GM23338 (cell line): ENCODE measurements around the gene U2AF1L4. TPM values are rescaled to one million over a fixed set of nuclear protein-coding genes. Genes with fewer than 3 reads are reported as not detected.
"Not testable (repeated sequence)": the region's sequence is repeated elsewhere in the genome, so short reads cannot be mapped to it uniquely, and the experiment has no call there.

ENCODE experiments used
- ATAC-seq: fragments of 200-7000 bp; cut with Tn5 transposase; 3 replicates; pipeline ENCODE4 v1.9.1; 2020
- DNase-seq: peaks from one replicate; pipeline ENCODE4 v3.0.0-alpha.2; 2015; ENCODE audit warnings: low spot score
- H2AFZ ChIP-seq: fragments of 200-600 bp; sonication (generic); 2 replicates; pipeline ENCODE4 v1.8.0; 2016; ENCODE audit warnings: antibody characterized with exemption, mild to moderate bottlenecking, moderate library complexity
- H3F3A ChIP-seq: fragments of 200-600 bp; sonication (generic); replicated peaks from 2 replicates; pipeline ENCODE4 v1.8.0; 2017; ENCODE audit warnings: antibody characterized with exemption, mixed run types, low read depth
- H3K27ac ChIP-seq: fragments of 200-600 bp; sonication (generic); 2 replicates; pipeline ENCODE4 v1.6.1; 2016; ENCODE audit warnings: low read depth
- H3K27me3 ChIP-seq: fragments of 200-600 bp; sonication (generic); 2 replicates; pipeline ENCODE4 v1.8.0; 2016; ENCODE audit warnings: mild to moderate bottlenecking, mixed run types, moderate library complexity; ENCODE audit not compliant: insufficient read depth
- H3K36me3 ChIP-seq: fragments of 200-600 bp; sonication (generic); 2 replicates; pipeline ENCODE4 v1.8.0; 2016; ENCODE audit warnings: mild to moderate bottlenecking; ENCODE audit not compliant: insufficient read depth
- H3K4me1 ChIP-seq: fragments of 200-600 bp; sonication (generic); 2 replicates; pipeline ENCODE4 v1.8.0; 2016; ENCODE audit warnings: mild to moderate bottlenecking, moderate library complexity; ENCODE audit not compliant: insufficient read depth
- H3K4me2 ChIP-seq: fragments of 200-600 bp; sonication (generic); 2 replicates; pipeline ENCODE4 v1.7.1; 2017; ENCODE audit warnings: mixed run types
- H3K4me3 ChIP-seq: fragments of 200-600 bp; sonication (generic); 2 replicates; pipeline ENCODE4 v1.6.1; 2016; ENCODE audit warnings: mixed run types
- H3K79me2 ChIP-seq: fragments of 200-600 bp; sonication (generic); replicated peaks from 2 replicates; pipeline ENCODE4 v1.8.0; 2017; ENCODE audit warnings: mild to moderate bottlenecking; ENCODE audit not compliant: insufficient read depth
- H3K9me2 ChIP-seq: fragments of 200-600 bp; sonication (generic); 2 replicates; pipeline ENCODE4 v1.8.0; 2017; ENCODE audit not compliant: insufficient read depth
- H4K20me1 ChIP-seq: fragments of 200-600 bp; sonication (generic); replicated peaks from 2 replicates; pipeline ENCODE4 v1.8.0; 2017; ENCODE audit warnings: mild to moderate bottlenecking; ENCODE audit not compliant: insufficient read depth
- H3K27ac Mint-ChIP-seq: 2 replicates; pipeline ENCODE4 v1.8.0; 2020; ENCODE audit warnings: inconsistent platforms, mild to moderate bottlenecking, moderate library complexity, mixed read lengths
- H3K27me3 Mint-ChIP-seq: 3 replicates; pipeline ENCODE4 v1.8.0; 2022; ENCODE audit warnings: low read depth, mild to moderate bottlenecking, moderate library complexity, mixed read lengths, inconsistent platforms; ENCODE audit not compliant: insufficient read depth, poor library complexity
- H3K36me3 Mint-ChIP-seq: 3 replicates; pipeline ENCODE4 v1.8.0; 2021; ENCODE audit warnings: low read depth, mild to moderate bottlenecking, inconsistent platforms, moderate library complexity, mixed read lengths
- H3K4me1 Mint-ChIP-seq: 3 replicates; pipeline ENCODE4 v1.8.0; 2020; ENCODE audit warnings: mild to moderate bottlenecking, inconsistent platforms, mixed read lengths
- H3K4me3 Mint-ChIP-seq: 3 replicates; pipeline ENCODE4 v1.8.0; 2021; ENCODE audit warnings: moderate library complexity, mild to moderate bottlenecking, inconsistent platforms, mixed read lengths
- H3K9me3 Mint-ChIP-seq: 3 replicates; pipeline ENCODE4 v1.8.0; 2020; ENCODE audit warnings: moderate library complexity, mild to moderate bottlenecking, inconsistent platforms, mixed read lengths
- CREB1 ChIP-seq: fragments of 250-450 bp; sonication (Bioruptor Pico); IDR thresholded peaks from 2 replicates; pipeline ENCODE4 v1.5.0; 2020; ENCODE audit warnings: low read depth, mild to moderate bottlenecking, moderate library complexity
- EZH2 ChIP-seq: fragments of 200-600 bp; sonication (generic); IDR thresholded peaks from one replicate; pipeline ENCODE4 v1.8.0; 2017; ENCODE audit warnings: antibody characterized with exemption, mild to moderate bottlenecking, low read depth; ENCODE audit not compliant: unreplicated experiment
- EZH2phosphoT487 ChIP-seq: fragments of 200-600 bp; sonication (generic); IDR thresholded peaks from one replicate; pipeline ENCODE4 v1.8.1; 2018; ENCODE audit warnings: antibody characterized with exemption; ENCODE audit not compliant: unreplicated experiment
- JUNB ChIP-seq: IDR thresholded peaks from one replicate; pipeline ENCODE4 v1.6.1; 2016; ENCODE audit warnings: antibody characterized with exemption; ENCODE audit not compliant: unreplicated experiment
- NANOG ChIP-seq: IDR thresholded peaks from 2 replicates; pipeline ENCODE4 v1.6.1; 2016; ENCODE audit warnings: antibody characterized with exemption, borderline replicate concordance
- POLR2AphosphoS5 ChIP-seq: IDR thresholded peaks from 2 replicates; pipeline ENCODE4 v1.6.1; 2016; ENCODE audit warnings: antibody characterized with exemption, low read depth
- ZNF331 ChIP-seq: fragments of 250-450 bp; sonication (Bioruptor Pico); IDR thresholded peaks from 2 replicates; pipeline ENCODE4 v1.5.0; 2020; ENCODE audit warnings: low read depth, mild to moderate bottlenecking, moderate library complexity
- ZNF462 ChIP-seq: fragments of 250-450 bp; sonication (Bioruptor Pico); IDR thresholded peaks from 2 replicates; pipeline ENCODE4 v1.5.0; 2020; ENCODE audit warnings: mild to moderate bottlenecking, moderate library complexity
- polyA plus RNA-seq: library from polyadenylated mRNA; unstranded; fragments of >200 nt; fragmentation: Nextera tagmentation; extraction: Ambion mirVana; gene quantifications from 2 replicates; pipeline ENCODE4 v1.2.1, GENCODE V29; 2016
- total RNA-seq: library from RNA; depleted of rRNA; stranded (reverse); fragments of >200 nt; shearing (Covaris generic); gene quantifications from 2 replicates; pipeline ENCODE4 v1.2.3, GENCODE V29; 2014
- TF ChIP-seq, protein P1 (sequence below): IDR thresholded peaks from one replicate; pipeline ENCODE4 v1.6.1; 2018; ENCODE audit warnings: antibody characterized with exemption; ENCODE audit not compliant: unreplicated experiment
- TF ChIP-seq, protein P2 (sequence below), 2 experiments: fragments of 200-600 bp in 1 of 2; sonication (generic) in 1 of 2; conservative IDR thresholded peaks; 2 replicates each; pipeline versions ENCODE4 v1.5.1 to v1.6.1; 2016 to 2017; ENCODE audit warnings: antibody characterized with exemption in 2 of 2, low read depth in 2 of 2, mild to moderate bottlenecking in 2 of 2, moderate library complexity in 1 of 2

The U2AF1L4 gene
- total and polyA plus RNA-seq, 2 experiments from 2014 or later, result 13.1 to 23.7 TPM

DNA sequence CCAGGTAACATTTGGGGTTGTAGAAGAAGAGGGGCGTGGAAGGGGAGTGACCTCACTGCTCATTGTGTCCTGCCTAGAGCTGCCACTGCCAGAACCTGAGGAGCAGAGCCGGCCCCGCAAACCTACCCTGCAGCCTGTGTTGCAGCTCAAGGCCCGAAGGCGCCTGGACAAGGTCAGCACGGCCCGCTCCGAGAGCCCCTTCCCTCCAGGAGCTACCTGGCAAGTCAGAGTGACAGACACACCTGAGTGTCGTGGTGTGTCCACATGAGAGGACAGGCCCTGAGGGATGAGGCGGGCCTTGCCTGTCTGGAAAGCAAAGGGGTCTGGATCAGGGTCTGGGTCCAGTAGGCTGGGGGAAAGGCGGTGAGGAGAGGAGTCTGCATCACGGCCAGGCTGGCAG lies 20.7 kb downstream of the U2AF1L4 start (continued):
- TF ChIP-seq, protein P1, sequence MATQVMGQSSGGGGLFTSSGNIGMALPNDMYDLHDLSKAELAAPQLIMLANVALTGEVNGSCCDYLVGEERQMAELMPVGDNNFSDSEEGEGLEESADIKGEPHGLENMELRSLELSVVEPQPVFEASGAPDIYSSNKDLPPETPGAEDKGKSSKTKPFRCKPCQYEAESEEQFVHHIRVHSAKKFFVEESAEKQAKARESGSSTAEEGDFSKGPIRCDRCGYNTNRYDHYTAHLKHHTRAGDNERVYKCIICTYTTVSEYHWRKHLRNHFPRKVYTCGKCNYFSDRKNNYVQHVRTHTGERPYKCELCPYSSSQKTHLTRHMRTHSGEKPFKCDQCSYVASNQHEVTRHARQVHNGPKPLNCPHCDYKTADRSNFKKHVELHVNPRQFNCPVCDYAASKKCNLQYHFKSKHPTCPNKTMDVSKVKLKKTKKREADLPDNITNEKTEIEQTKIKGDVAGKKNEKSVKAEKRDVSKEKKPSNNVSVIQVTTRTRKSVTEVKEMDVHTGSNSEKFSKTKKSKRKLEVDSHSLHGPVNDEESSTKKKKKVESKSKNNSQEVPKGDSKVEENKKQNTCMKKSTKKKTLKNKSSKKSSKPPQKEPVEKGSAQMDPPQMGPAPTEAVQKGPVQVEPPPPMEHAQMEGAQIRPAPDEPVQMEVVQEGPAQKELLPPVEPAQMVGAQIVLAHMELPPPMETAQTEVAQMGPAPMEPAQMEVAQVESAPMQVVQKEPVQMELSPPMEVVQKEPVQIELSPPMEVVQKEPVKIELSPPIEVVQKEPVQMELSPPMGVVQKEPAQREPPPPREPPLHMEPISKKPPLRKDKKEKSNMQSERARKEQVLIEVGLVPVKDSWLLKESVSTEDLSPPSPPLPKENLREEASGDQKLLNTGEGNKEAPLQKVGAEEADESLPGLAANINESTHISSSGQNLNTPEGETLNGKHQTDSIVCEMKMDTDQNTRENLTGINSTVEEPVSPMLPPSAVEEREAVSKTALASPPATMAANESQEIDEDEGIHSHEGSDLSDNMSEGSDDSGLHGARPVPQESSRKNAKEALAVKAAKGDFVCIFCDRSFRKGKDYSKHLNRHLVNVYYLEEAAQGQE, result no peak
- no peak for TF ChIP-seq POLR2AphosphoS5
- no peak for TF ChIP-seq JUNB
- TF ChIP-seq EZH2, result no peak
- TF ChIP-seq, protein P2, sequence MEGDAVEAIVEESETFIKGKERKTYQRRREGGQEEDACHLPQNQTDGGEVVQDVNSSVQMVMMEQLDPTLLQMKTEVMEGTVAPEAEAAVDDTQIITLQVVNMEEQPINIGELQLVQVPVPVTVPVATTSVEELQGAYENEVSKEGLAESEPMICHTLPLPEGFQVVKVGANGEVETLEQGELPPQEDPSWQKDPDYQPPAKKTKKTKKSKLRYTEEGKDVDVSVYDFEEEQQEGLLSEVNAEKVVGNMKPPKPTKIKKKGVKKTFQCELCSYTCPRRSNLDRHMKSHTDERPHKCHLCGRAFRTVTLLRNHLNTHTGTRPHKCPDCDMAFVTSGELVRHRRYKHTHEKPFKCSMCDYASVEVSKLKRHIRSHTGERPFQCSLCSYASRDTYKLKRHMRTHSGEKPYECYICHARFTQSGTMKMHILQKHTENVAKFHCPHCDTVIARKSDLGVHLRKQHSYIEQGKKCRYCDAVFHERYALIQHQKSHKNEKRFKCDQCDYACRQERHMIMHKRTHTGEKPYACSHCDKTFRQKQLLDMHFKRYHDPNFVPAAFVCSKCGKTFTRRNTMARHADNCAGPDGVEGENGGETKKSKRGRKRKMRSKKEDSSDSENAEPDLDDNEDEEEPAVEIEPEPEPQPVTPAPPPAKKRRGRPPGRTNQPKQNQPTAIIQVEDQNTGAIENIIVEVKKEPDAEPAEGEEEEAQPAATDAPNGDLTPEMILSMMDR (conservative IDR thresholded peaks at IDR 0.05; ENCODE audit: low read depth in 2 of 2), result no peak
- TF ChIP-seq EZH2phosphoT487, result no peak
- no peak for TF ChIP-seq ZNF331 (CRISPR knock-in tag)
- no peak for TF ChIP-seq CREB1 (CRISPR knock-in tag)

DNA sequence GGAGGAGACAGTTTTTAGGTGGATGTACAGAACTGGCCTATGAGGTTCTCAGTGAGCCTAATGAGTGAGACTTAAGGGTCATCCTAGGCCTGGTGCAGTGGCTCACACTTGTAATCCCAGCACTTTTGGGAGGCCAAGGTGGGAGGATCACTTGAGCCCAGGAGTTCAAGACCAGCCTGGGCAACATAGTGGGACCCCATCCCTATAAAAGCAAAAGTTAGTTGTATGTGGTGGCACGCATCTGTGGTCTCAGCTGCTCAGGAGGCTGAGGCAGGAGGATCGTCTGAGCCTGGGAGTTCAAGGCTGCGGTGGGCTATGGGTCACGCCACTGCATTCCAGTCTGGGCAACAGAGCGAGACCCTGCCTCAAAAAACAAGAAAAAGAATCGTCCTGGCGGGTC lies 21.1 kb downstream of the U2AF1L4 start:
- ATAC-seq, H3K27ac Mint-ChIP-seq, H2AFZ ChIP-seq, H3K9me2 ChIP-seq, H3K4me2 ChIP-seq, H3F3A ChIP-seq, H4K20me1 ChIP-seq, H3K4me1 ChIP-seq, H3K27ac ChIP-seq, H3K4me3 ChIP-seq, H3K9me3 Mint-ChIP-seq, H3K4me3 Mint-ChIP-seq, H3K4me1 Mint-ChIP-seq, DNase-seq, H3K27me3 ChIP-seq: not testable (repeated sequence)
- Mint-ChIP-seq H3K36me3 (peaks cover 79% of the 10 kb centered on the region), H3K27me3 (peaks cover 21% of the 10 kb centered on the region)
- H3K36me3 ChIP-seq, result peaks cover 24% of the 10 kb centered on the region; the same call in 1 of the 2 replicates
- peaks cover 11% of the 10 kb centered on the region for H3K79me2 ChIP-seq

DNA sequence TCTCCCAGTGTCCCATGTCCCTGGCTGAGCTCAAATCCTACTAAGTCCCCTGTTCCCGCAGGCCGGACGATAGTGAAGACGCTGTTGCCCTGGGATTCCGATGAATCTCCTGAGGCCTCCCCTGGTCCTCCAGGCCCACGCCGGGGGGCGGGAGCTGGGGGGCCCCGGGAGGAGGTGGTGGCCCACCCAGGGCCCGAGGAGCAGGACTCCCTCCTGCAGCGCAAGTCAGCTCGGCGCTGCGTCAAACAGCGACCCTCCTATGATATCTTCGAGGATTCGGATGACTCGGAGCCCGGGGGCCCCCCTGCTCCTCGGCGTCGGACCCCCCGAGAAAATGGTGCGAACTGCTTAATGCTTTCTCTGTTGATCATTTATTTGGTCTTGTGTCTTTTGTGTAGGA lies 21.5 kb downstream of the U2AF1L4 start:
- H3K27me3 ChIP-seq, result no peaks in the 10 kb centered on the region
- peaks cover 23% of the 10 kb centered on the region; the same call in 1 of the 2 replicates for H3K36me3 ChIP-seq
- peaks cover 21% of the 10 kb centered on the region for H3K27me3 Mint-ChIP-seq
- peaks cover 9% of the 10 kb centered on the region for H3K4me1 Mint-ChIP-seq
- no peak overlapping the region for H3K27ac ChIP-seq
- no peaks in the 10 kb centered on the region for H3K9me2 ChIP-seq
- no peak overlapping the region for H3K4me3 Mint-ChIP-seq
- peaks cover 9% of the 10 kb centered on the region for H3K4me1 ChIP-seq
- no peak overlapping the region for H3K4me3 ChIP-seq
- no peak overlapping the region for H3K4me2 ChIP-seq
- H4K20me1 ChIP-seq, result peaks cover 14% of the 10 kb centered on the region
- no peaks in the 10 kb centered on the region; the same call in 2 of the 3 replicates for H3K9me3 Mint-ChIP-seq
- H3F3A ChIP-seq, result no peaks in the 10 kb centered on the region
- no peak overlapping the region for H3K27ac Mint-ChIP-seq
- no peak overlapping the region for H2AFZ ChIP-seq
- peaks cover 75% of the 10 kb centered on the region for H3K36me3 Mint-ChIP-seq
- H3K79me2 ChIP-seq, result peaks cover 16% of the 10 kb centered on the region
- no peak for DNase-seq
- no peak for ATAC-seq
- no peak for TF ChIP-seq ZNF331 (CRISPR knock-in tag)
- TF ChIP-seq NANOG, result no peak
- TF ChIP-seq ZNF462 (CRISPR knock-in tag), result no peak
